GM19023 (cell line): ENCODE results near the gene MCUB.
"Not testable (repeated sequence)": the region's sequence is repeated elsewhere in the genome, so short reads cannot be mapped to it uniquely, and the experiment has no call there.

Experiments used
- ATAC-seq: cut with Tn5 transposase; IDR thresholded peaks from one replicate; pipeline ENCODE4 v1.9.1; 2021; ENCODE audit warnings: mild to moderate bottlenecking, moderate library complexity; ENCODE audit not compliant: unreplicated experiment

Gene MCUB

GRCh38 chr4:109678472-109678871 lies 118.4 kb downstream of the MCUB start:
- ATAC-seq = not testable (repeated sequence)

- not testable (repeated sequence) for ATAC-seq
Measured at GRCh38 chr4:109678925-109679324, 118.9 kb downstream of the MCUB start.

GRCh38 chr4:109682875-109683274 lies 122.8 kb downstream of the MCUB start:
- ATAC-seq = no peak

GRCh38 chr4:109683621-109684253 lies 123.7 kb downstream of the MCUB start:
- no peak for ATAC-seq

GRCh38 chr4:109684727-109685126 lies 124.7 kb downstream of the MCUB start:
- ATAC-seq = no peak

GRCh38 chr4:109690690-109691410 lies 130.8 kb downstream of the MCUB start:
- peak; percentile 62 for ATAC-seq

GRCh38 chr4:109691411-109691920 lies 131.4 kb downstream of the MCUB start:
- ATAC-seq = no peak

- no peak for ATAC-seq
Measured at GRCh38 chr4:109698656-109699055, 138.6 kb downstream of the MCUB start.

- no peak for ATAC-seq
Measured at GRCh38 chr4:109699553-109700225, 139.6 kb downstream of the MCUB start.

GRCh38 chr4:109701566-109702410 lies 141.7 kb downstream of the MCUB start:
- ATAC-seq = peak; percentile 0

- ATAC-seq = peak; percentile 78
Measured at GRCh38 chr4:109702950-109703663, 143.1 kb downstream of the MCUB start, which contains the start of gene CASP6. Gene CASP6 (minus strand): TSS chr4:109703445. CDS start chr4:109703395, 50 bp downstream.

- no peak for ATAC-seq
Measured at GRCh38 chr4:109703664-109704361, 143.8 kb downstream of the MCUB start.

GRCh38 chr4:109708435-109708834 lies 148.4 kb downstream of the MCUB start:
- ATAC-seq = no peak

- ATAC-seq = peak; percentile 97
Measured at GRCh38 chr4:109708990-109709389, 148.9 kb downstream of the MCUB start.

GRCh38 chr4:109713500-109713899 lies 153.5 kb downstream of the MCUB start:
- ATAC-seq = no peak

- ATAC-seq = no peak
Measured at GRCh38 chr4:109718759-109719158, 158.7 kb downstream of the MCUB start.

- no peak for ATAC-seq
Measured at GRCh38 chr4:109719604-109720003, 159.6 kb downstream of the MCUB start.

- ATAC-seq = no peak
Measured at GRCh38 chr4:109721033-109721432, 161.0 kb downstream of the MCUB start.

GRCh38 chr4:109722357-109722756 lies 162.3 kb downstream of the MCUB start:
- ATAC-seq = no peak
